ENCODE data around the gene TWSG1.
"Not testable (repeated sequence)": the region's sequence is repeated elsewhere in the genome, so short reads cannot be mapped to it uniquely, and the experiment has no call there.

TWSG1 gene

GRCh38 chr18:9428862-9429661 lies 94.5 kb downstream of the TWSG1 start:
- no peak for DNase-seq

GRCh38 chr18:9429662-9429993 lies 95.1 kb downstream of the TWSG1 start:
- DNase-seq, result no peak

GRCh38 chr18:9430315-9430714 lies 95.7 kb downstream of the TWSG1 start:
- DNase-seq, result not testable (repeated sequence)

GRCh38 chr18:9431296-9431695 lies 96.7 kb downstream of the TWSG1 start:
- no peak for DNase-seq

DNA sequence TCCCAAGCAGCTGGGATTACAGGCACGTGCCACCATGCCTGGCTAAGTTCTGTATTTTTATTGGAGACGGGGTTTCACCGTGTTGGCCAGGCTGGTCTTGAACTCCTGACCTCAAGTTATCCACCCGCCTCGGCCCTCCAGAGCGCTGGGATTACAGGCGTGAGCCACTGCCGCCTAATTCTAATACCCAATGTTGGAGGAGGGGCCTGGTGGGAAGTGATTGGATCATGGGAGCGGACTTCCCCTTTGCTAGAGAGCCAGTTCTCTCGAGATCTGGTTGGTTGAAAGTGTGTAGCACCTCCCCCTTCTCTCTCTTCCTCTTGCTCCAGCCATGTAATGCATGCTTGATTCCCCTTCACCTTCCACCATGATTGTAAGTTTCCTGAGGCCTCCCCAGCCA lies 98.5 kb downstream of the TWSG1 start:
- not testable (repeated sequence) for DNase-seq

GRCh38 chr18:9433671-9434121 lies 99.1 kb downstream of the TWSG1 start:
- DNase-seq, result no peak

DNA sequence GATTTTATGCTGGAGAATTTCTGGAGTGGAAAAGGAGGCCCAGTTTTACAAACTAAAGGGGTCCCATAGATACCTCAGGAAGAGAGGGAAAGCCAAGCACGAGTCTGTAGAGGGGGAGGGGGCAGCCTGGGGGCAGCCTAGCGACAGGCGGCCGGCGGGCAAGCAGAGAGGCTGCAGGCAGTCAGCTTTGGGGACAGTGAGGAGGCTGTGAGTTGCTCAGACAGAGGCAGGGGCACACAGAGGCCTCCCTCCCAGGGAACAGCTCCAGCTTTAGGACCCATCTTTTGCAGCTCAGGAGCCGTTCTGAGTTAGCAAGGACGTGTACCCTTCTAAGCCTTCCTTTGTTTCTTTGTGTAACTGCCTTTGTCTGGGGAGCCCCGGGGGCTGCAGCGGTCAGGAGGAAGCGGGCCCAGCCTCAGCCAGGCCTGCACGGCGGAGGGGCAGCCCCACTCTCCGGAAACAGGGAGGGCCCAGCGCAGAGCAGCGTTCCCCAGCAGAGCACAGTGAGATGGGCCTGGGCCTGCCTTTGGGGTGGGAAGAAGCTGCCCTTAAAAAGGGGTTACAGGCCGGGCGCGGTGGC lies 99.6 kb downstream of the TWSG1 start:
- DNase-seq, result no peak

DNA sequence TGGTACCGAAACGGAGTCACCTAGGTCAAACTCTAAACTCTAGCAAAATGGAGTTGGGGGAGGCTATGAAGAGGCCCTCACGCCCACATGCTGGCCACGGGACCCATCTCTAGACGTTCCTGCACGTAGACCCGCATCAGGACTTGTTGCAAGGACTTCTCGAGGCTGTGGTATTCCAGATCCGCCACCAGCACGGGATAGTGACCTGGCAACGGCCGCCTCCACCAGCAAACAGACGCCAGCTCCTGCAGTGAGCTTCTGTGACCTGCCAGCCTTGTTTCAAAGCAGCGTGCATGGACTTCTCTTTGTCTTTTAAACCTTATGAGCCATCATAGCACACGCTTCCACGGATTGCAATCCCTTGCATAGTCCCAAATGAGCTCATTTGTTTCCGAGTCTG lies 100.5 kb downstream of the TWSG1 start:
- no peak for DNase-seq

DNA sequence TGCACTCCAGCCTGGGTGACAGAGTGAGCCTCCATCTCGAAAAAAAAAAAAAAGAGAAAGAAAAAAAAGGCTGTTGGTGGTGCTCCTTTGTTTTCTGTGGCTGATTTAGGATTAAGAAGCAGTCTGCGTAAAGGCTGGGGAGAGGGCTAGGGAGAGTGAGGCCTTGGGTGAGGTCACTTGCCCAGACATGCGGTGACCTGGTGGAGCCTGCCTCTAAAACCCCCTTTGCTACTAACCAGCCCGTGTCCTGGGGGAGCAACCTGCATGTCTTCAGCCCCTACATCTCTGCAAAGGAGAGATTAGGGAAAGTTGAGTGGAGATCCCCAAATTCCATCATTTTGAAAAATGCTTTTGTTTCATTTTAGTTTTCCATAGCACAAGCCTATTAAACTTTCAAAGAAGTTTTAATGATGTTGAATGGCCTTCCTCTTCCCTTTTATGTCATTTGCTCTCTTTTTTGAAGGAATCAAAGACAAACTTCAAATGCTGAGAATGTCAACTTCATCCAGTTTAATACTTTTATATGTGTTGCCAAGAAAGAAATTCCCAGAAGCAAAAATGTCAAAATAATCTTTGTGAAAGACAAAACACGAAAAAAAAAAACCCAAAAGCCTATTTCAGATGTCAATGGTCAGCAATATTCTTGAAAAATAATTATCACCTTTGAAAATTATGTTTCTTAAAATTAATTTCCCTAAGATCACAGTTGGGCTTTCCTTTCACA lies 101.8 kb downstream of the TWSG1 start:
- DNase-seq, result no peak

GRCh38 chr18:9437021-9437437 lies 102.5 kb downstream of the TWSG1 start:
- DNase-seq, result no peak

GRCh38 chr18:9437672-9438071 lies 103.1 kb downstream of the TWSG1 start:
- no peak for DNase-seq

DNA sequence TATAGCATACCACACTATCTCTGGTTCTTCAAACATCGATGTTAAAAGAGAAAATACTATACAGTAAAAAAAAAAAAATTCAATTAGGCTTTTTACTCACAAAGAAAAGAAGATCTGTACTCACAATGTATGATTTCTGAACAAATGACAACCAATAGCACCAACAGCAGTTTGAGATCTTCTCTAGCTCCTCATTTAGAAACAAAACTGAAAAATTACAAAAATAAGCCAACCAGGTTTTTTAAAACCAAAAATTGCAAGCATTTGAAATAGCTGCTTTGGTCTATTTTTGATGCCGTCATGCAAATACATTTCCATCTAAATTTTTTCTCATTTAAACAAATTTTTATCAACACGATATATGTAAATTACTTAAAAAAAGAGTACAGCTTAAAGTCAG lies 106.5 kb downstream of the TWSG1 start:
- no peak for DNase-seq

GRCh38 chr18:9444549-9444948 lies 110.0 kb downstream of the TWSG1 start:
- DNase-seq, result no peak

DNA sequence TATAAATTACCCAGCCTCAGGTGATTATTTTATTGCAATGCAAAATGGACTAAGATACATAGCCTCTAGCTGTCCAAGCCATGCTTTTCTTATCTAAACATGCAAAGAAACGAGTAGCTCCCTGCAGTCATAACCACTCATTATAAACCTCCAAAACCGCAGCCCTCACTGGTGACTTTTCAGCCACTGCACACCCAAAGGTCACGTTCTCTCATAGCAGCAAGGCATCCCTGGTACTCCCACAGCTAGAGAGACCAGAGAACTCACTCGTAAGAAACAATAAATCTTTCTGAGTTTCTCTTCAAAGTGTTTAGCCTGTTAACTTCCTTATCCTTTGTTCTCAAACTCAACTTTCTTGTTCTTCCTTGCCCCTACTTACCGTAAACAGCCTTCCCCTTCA lies 112.3 kb downstream of the TWSG1 start:
- DNase-seq, result no peak

GRCh38 chr18:9447334-9447733 lies 112.8 kb downstream of the TWSG1 start:
- no peak for DNase-seq

DNA sequence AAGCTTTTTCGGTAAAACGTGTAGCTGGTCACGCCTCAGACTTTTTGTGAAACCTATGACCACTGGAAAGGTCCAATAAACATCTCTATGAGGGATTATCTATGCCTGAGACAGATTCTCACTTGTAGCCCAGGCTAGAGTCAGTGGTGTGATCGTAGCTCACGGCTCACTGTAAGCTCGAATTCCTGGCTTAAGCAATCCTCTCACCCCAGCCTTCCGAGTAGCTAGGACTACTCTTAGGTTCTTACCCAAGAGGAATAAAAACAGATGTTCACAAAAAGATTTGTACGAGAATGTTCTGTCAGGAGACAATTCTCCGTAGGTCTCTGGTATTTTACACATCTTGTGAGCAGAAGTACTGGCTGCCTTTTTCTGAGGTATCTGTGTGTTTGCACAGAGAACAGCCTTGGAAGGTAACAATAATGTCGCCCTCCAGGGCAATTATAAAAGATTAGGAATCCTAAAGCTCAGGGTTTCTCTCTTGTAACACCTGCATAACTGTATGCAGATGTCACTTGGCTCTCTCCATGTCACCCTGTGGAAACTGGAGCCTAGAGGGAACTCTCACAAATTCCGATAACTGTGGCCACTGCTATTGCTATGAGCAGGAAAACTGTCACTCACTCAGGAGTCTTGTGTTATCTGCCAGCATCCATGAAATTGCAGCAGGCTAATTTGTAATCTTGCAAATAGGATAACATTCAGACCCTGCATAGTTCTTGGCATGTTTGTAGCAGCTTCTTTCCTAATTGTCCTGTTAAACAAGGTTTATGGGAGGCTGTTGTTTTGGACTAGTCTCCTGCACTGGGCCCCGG lies 115.2 kb downstream of the TWSG1 start:
- no peak for DNase-seq

DNA sequence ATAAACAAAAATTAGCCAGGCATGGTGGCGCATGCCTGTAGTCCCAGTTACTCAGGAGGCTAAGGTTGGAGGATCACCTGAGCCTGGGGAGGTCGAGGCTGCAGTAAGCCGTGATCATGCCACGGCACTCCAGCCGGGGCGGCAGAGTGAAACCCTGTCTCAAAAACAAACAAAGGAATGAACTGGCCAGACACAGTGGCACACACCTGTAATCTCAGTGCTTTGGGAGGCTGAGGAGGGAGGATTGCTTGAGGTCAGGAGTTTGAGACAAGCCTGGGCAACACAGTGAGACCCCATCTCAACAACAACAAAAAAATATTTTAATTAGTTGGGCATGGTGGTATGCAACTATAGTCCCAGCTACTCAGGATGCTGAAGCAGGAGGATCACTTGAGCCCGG lies 116.3 kb downstream of the TWSG1 start:
- DNase-seq, result not testable (repeated sequence)
